AG10803 (cell line): ENCODE measurements around the gene SLC46A1.
A peak's percentile ranks its signal among the peaks of the same experiment; 100 is the strongest.
"Not testable (repeated sequence)": the region's sequence is repeated elsewhere in the genome, so short reads cannot be mapped to it uniquely, and the experiment has no call there.

Experiments used
- DNase-seq: peaks from one replicate; pipeline ENCODE4 v3.0.0; 2010; ENCODE audit warnings: low read depth
- H3K4me3 ChIP-seq: 2 replicates; pipeline ENCODE4 v1.5.1; 2011; ENCODE audit warnings: mild to moderate bottlenecking, low read length, control low read depth
- TF ChIP-seq, protein P1 (sequence below): conservative IDR thresholded peaks from 2 replicates; pipeline ENCODE4 v1.5.1; 2011; ENCODE audit warnings: mild to moderate bottlenecking, low read length, control low read depth, inconsistent platforms

SLC46A1 gene

DNA sequence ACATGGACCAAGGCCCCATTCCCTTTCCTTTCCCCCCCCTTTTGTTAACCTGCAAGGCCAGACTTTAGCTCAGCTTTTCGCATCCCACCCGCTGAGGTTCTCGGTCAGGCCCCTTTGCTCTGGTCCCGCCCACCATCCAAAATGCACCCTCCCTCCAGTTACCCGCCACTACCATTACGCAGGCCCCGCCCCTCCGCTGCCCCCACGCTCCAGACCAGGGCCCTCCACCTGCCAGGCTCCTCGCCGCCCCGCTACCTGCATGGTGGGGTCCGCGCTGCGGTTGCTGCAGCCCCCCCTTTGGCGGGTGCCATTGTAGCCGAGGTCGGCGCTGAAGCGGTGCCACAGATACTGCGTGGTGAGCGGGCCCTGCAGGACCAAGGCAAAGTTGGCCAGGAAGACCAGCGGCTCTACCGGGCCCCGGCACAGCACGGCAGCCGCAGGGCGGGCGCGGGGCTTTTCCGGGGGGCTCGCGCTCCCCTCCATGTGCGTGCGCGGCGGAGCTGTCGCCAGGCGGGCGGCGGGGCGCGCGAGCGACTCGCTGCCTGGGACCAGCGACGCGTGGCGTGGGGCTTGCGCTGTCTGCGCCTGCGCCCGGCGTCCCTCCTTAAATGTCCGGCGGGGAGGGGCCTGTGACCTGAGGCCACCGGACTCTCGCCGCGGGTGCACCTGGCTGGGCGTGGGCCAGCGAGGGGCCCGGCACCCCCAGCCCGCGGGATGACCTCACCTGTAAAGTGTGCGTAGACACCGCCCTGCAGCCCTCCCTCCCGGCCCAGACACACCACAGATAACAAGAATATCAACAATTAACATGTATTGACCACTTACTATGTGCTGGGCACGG is at the start of gene SLC46A1:
SLC46A1 (minus strand) TSS at position 581 of the 841 bp plus-strand sequence; CDS start at position 483, 98 bp downstream.
- H3K4me3 ChIP-seq: peak within 1 kb of the TSS; percentile 68
- TF ChIP-seq, protein P1, sequence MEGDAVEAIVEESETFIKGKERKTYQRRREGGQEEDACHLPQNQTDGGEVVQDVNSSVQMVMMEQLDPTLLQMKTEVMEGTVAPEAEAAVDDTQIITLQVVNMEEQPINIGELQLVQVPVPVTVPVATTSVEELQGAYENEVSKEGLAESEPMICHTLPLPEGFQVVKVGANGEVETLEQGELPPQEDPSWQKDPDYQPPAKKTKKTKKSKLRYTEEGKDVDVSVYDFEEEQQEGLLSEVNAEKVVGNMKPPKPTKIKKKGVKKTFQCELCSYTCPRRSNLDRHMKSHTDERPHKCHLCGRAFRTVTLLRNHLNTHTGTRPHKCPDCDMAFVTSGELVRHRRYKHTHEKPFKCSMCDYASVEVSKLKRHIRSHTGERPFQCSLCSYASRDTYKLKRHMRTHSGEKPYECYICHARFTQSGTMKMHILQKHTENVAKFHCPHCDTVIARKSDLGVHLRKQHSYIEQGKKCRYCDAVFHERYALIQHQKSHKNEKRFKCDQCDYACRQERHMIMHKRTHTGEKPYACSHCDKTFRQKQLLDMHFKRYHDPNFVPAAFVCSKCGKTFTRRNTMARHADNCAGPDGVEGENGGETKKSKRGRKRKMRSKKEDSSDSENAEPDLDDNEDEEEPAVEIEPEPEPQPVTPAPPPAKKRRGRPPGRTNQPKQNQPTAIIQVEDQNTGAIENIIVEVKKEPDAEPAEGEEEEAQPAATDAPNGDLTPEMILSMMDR: no peak
- peak; percentile 26 for DNase-seq

DNA sequence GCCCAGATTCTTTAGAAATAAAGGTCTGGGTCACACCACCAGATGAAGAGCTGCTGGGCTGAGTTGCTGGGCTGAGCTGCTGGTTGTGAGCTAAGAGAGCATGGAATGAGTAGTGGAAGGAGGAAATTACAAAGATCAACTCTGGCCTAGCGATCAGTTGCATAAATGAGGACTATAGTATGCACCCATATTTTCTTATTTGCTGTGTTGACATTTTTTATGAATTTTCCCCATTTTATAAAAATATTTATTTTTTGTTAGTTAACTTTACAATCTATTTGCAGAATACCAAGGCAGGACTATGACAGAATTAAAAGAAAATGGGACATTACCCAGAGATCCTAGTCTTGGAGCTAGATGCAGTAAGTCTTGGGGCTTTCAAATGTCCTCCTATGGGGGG is 43.8 kb upstream of the SLC46A1 start:
- TF ChIP-seq, protein P1: no peak
- no peak for DNase-seq
- H3K4me3 ChIP-seq: no peak overlapping the region

DNA sequence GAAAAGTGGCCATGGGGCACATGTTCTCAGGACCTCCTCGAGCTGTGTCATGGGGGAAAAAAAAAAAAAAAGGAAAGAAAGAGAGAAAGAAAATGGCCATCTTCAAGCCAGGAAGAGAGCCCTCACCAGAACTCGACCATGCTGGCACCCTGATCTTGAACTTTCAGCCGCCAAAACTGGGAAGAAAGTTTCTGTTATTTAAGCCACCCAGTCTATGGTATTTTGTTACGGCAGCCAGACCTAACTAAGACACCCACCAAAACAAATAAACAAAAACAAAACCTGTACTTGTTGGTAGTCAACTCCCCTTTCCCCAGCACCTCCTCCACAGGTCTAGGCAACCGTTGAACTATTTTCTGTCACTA is 41.4 kb upstream of the SLC46A1 start:
- no peak for DNase-seq
- H3K4me3 ChIP-seq: no peak overlapping the region
- TF ChIP-seq, protein P1: no peak

DNA sequence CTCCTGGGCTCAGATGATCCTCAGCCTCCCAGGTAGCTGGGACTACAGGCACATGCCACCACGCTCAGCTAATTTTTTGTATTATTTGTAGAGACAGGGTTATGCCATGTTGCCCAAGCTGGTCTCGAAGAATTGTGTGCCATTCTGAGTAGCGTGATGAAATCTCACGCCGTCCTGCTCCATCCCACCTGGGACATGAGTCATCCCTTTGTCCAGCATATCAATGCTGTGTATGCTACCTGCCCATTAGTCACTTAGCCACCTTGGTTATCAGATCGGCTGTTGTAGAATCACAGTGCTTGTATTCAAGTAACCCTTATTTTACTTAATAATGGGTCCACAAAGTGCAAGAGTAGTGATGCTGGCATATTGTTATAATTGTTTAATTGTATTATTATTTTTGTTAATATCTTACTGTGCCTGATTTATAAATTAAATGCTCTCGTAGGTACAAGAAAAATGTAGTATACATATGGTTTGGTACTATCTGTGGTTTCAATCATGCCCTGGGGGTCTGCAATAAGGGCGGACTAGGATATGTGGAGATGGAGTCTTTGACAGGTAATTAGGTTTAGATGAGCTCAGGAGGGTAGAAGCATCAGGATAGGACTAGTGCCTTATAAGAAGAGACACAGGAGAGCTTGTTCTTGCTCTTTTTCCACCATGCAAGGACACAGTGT is 40.8 kb upstream of the SLC46A1 start:
- no peak for DNase-seq
- TF ChIP-seq, protein P1: no peak
- H3K4me3 ChIP-seq: no peak overlapping the region

DNA sequence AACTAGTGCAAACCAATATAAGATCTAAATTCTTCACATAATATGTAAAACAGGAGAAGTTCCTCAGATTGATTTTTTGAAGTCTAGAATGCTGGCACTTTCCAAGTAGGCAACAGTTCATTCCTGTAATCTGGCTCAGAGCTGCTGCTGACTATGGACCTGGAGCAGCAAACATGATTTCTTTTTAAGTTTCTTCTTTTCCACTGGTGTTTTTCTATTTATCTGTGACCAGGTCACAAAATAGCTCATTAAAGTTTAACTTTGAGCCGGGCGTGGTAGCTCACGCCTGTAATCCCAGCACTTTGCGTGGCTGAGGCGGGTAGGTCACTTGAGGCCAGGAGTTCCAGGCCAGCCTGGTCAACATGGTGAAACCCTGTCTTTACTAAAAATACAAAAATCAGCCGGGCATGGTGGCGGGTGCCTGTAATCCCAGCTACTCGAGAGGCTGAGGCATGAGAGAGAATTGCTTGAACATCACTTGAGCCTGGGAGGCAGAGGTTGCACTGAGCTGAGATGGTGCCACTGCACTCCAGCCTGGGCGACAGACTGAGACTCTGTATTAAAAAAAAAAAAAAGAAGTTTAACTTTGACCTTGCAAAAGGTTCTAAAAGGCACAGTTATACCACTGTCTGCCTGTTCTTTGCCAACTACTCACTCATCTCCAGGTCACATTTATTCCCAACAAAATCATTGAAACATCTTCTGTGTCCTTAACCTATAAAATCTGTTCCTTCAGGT is 38.1 kb upstream of the SLC46A1 start:
- H3K4me3 ChIP-seq: no peak overlapping the region
- TF ChIP-seq, protein P1: no peak
- DNase-seq: no peak

DNA sequence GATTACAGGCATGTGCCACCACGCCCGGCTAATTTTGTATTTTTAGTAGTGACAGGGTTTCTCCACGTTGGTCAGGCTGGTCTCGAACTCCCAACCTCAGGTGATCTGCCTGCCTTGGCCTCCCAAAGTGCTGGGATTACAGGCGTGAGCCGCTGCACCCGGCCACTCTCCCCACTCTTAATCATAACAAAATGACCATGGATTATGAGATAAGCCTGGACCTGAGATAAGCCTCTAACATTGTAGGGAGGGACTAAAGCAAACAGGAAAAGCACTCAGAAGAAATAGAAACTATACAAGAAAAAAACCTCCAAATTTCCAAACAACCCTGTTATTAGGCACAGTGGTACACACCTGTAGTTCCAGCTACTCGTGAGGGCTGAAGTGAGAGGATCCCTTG is 28.3 kb upstream of the SLC46A1 start:
- H3K4me3 ChIP-seq: not testable (repeated sequence)

DNA sequence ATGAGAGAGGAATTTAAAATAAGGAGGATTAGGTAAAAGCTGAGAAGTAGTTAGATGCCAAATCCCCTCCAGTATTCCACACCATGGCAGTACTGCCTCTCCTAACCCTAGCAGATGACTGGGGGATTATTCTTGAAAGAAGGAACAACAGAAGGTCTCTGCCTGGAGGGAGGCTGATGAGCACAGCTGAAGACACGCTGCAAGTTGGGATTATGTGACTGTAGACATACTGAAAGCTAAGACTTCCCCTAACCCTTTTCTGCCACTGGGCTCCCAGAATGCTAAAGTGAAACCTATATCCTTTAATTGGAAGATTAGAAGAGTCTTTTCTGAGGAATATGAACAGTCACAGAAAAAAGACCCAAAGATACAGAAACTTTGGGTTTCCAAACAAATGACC is 27.7 kb upstream of the SLC46A1 start:
- TF ChIP-seq, protein P1: no peak

More for the DNA sequence above, 28.3 kb upstream of the SLC46A1 start:
- DNase-seq: not testable (repeated sequence)

DNA sequence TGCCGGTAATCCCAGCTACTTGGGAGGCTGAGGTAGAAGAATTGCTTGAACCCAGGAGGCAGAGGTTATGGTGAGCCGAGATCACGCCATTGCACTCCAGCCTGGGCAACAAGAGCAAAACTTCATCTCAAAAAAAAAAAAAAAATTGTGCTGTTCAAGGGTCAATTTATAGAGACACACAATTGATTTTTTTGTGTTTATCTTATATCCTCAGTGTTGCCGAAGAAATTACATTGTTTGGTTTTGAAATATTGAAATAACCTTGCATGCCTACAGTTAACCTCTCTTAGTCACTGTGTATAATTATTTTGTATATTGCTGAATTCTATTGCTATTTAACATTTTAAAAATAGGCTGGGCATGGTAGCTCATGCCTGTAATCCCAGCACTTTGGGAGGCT is 22.0 kb upstream of the SLC46A1 start:
- not testable (repeated sequence) for DNase-seq, H3K4me3 ChIP-seq

More for the DNA sequence above, 27.7 kb upstream of the SLC46A1 start:
- DNase-seq: no peak
- H3K4me3 ChIP-seq: no peak overlapping the region
